ENCODE results near the gene TEAD1.

TEAD1 gene

DNA sequence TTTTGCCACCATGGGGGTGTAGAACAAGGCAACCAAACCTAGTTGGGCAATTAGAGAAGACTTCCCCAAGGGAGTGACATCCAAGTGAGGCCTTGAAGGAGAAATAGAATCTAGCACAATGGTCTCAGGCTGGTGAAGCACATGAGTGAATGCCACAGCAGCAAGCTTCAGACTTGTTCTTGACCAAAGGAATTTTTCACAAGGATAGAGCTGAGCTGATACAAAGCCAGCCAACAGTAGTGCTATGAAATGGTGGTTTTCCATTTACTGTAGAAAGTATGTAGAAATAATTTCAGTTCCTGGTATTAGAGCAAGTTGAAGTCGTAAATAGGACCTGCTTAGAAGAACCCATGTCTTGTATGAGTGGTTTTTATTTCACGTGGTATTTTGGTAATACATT is 186.6 kb downstream of the TEAD1 start:
- DNase-seq (ENCODE audit: low read depth): peak; percentile 42
- no peak overlapping the region for H3K4me3 ChIP-seq (ENCODE audit: low read depth, low read length)
- TF ChIP-seq, protein P1, sequence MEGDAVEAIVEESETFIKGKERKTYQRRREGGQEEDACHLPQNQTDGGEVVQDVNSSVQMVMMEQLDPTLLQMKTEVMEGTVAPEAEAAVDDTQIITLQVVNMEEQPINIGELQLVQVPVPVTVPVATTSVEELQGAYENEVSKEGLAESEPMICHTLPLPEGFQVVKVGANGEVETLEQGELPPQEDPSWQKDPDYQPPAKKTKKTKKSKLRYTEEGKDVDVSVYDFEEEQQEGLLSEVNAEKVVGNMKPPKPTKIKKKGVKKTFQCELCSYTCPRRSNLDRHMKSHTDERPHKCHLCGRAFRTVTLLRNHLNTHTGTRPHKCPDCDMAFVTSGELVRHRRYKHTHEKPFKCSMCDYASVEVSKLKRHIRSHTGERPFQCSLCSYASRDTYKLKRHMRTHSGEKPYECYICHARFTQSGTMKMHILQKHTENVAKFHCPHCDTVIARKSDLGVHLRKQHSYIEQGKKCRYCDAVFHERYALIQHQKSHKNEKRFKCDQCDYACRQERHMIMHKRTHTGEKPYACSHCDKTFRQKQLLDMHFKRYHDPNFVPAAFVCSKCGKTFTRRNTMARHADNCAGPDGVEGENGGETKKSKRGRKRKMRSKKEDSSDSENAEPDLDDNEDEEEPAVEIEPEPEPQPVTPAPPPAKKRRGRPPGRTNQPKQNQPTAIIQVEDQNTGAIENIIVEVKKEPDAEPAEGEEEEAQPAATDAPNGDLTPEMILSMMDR (IDR thresholded peaks at IDR 0.05; ENCODE audit: insufficient read depth, low read depth, low read length, missing control alignments): no peak

DNA sequence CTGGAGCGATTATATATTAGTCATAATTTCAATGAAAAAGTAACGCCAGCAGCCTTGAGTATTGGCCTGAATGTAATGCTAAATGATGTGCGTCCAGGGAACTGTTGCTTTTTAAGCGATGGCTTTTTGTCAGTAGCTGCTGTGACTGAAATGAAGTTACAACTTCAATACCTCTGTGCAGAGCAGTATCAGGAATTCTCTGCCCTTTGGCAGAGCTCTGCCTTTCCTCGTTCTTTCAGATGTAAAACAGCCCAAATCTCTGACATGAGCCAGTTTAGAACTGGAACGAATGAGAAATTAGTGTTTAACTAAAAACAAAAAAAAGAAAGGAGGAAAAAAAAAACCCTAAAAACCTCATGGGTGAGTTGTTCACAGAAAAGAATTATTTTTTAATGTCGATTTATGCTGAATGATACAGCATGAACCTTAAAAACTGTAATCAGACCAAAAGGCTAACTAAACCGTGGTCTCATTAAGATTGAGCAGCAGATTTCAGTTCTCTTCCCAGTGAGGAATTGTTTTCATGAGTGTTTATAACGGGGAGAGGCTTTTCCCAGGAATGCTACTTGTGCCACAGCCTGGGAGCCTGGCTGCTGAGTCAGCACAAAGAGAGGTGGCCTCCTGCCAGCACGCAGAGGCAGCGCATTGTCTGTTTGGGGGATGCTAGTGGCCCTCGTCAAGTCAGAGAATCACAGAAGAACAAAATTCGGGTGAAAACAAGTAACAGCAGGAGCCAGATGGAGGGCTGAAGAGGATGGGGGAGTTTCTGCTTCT is 188.7 kb downstream of the TEAD1 start:
- DNase-seq (ENCODE audit: low read depth): no peak
- TF ChIP-seq, protein P1 (IDR thresholded peaks at IDR 0.05; ENCODE audit: insufficient read depth, low read depth, low read length, missing control alignments): no peak
- H3K4me3 ChIP-seq (ENCODE audit: low read depth, low read length): no peak overlapping the region

GRCh38 chr11:12863605-12864121 is 189.4 kb downstream of the TEAD1 start:
- TF ChIP-seq, protein P1 (IDR thresholded peaks at IDR 0.05; ENCODE audit: insufficient read depth, low read depth, low read length, missing control alignments): no peak
- no peak for DNase-seq (ENCODE audit: low read depth)
- no peak overlapping the region for H3K4me3 ChIP-seq (ENCODE audit: low read depth, low read length)

DNA sequence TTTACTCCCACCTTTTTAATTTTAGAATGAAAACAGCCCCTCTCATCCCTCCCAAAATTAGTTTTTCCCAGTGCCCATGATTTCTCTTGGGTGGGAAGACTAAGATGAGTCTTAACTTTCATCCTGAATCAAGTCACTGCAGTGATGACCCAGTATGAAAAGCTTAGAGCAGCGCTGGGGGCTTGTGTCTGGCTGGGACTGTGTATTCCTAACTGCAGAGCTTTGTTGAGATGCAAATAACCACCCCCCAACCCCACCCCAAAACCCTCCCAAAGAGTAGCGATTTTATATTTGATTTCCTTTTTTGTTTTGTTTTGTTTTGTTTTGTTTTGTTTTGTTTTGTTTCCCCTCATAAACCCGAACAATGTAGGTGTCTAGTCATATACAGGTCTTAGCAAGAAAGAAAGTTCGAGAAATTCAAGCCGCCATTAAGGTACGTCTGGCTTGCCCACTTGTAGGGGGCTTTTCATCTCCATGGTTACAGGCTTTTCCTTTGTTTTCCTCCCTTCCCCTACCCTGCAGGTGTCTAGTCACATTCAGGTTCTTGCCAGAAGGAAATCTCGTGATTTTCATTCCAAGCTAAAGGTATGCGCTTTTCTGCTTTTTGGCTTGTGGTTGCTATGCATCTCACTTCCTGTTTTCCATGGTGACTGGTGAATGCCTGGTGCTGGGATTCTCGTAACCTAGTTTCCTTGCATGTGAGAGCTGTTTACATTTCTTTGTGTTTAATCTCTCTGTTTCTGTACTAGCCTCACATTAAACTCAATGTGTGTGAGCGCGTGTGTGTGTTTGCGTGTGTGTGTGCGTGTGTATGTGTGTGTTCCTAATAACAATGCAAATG is 190.3 kb downstream of the TEAD1 start:
- H3K4me3 ChIP-seq (ENCODE audit: low read depth, low read length): peak overlapping the region; percentile 22; the same call in 1 of the 2 replicates
- TF ChIP-seq, protein P1 (IDR thresholded peaks at IDR 0.05; ENCODE audit: insufficient read depth, low read depth, low read length, missing control alignments): no peak
- DNase-seq (ENCODE audit: low read depth): peak; percentile 57

GRCh38 chr11:12865863-12866595 is 191.8 kb downstream of the TEAD1 start:
- TF ChIP-seq, protein P1 (IDR thresholded peaks at IDR 0.05; ENCODE audit: insufficient read depth, low read depth, low read length, missing control alignments): no peak
- no peak for DNase-seq (ENCODE audit: low read depth)
- no peak overlapping the region for H3K4me3 ChIP-seq (ENCODE audit: low read depth, low read length)

DNA sequence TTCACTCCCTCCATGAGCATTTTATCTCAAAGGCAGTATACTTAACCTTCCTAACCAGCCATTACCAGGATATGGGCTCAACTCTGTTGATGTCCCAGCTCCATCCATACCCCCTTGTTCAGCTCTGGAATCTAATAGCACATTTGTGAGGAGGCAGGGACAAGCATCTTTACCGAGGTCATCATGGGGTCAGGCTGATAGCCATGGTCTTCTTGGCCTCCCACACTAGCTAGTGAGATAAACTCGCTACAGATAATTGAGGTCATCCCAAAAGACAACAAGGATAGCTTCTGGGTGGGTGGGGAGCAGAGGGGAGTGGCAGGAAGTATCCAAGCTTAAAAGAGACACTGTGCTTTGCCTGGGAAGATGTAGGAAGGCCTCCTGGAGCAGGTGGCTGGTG is 193.3 kb downstream of the TEAD1 start:
- TF ChIP-seq, protein P1 (IDR thresholded peaks at IDR 0.05; ENCODE audit: insufficient read depth, low read depth, low read length, missing control alignments): no peak
- no peak for DNase-seq (ENCODE audit: low read depth)
- H3K4me3 ChIP-seq (ENCODE audit: low read depth, low read length): no peak overlapping the region

Measured in GM12865 (cell line).